Measurements from ENCODE around the gene CPSF3.
"Not testable (repeated sequence)": the region's sequence is repeated elsewhere in the genome, so short reads cannot be mapped to it uniquely, and the experiment has no call there.

CPSF3 gene

DNA sequence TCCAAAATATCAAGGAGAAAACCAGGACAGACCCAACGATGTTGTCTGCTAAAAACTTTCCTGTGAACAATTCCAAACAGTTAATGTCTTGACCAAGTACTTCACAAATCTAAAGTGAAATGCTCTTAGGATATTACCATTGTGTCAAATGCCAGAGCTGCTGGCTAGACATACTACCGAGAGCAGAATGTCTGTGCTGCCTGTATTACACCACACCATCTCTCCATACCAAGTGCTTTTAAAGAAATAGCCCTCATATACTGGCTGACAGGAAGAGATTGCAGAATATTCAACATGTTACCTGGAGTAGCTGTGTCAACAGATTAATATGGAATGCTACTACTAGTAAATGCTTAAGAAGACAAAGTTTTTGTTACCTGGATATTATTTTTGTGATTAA is 69.5 kb downstream of the CPSF3 start:
- in situ Hi-C loops (cut with MboI; ENCODE audit: low sequenced_read_pairs, unreplicated experiment) = no loop called here
- TF ChIP-seq, protein P1, sequence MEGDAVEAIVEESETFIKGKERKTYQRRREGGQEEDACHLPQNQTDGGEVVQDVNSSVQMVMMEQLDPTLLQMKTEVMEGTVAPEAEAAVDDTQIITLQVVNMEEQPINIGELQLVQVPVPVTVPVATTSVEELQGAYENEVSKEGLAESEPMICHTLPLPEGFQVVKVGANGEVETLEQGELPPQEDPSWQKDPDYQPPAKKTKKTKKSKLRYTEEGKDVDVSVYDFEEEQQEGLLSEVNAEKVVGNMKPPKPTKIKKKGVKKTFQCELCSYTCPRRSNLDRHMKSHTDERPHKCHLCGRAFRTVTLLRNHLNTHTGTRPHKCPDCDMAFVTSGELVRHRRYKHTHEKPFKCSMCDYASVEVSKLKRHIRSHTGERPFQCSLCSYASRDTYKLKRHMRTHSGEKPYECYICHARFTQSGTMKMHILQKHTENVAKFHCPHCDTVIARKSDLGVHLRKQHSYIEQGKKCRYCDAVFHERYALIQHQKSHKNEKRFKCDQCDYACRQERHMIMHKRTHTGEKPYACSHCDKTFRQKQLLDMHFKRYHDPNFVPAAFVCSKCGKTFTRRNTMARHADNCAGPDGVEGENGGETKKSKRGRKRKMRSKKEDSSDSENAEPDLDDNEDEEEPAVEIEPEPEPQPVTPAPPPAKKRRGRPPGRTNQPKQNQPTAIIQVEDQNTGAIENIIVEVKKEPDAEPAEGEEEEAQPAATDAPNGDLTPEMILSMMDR (IDR thresholded peaks at IDR 0.05; ENCODE audit: borderline replicate concordance, control extremely low read depth, extremely low read depth, insufficient read depth, missing control alignments) = no peak
- DNase-seq (ENCODE audit: low spot score) = no peak

DNA sequence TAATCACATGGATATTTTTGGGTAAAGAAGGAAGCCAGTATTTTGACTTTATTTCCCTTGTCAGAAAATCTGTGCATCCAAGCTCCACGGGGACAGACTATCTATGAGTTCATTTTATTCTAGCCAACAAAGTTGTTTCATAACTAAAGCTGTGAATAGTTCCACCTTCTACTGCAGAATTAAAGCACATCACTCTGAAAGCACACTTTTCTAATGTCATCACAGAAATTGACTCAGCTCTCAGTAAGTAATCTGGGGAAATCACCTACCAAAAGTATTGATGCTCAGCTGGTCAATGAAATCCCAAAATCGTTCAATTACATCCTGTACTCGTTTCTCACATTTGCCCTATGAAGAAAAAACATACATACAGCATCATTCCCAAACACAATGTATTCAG is 70.0 kb downstream of the CPSF3 start:
- no peak for DNase-seq (ENCODE audit: low spot score)
- TF ChIP-seq, protein P1 (IDR thresholded peaks at IDR 0.05; ENCODE audit: borderline replicate concordance, control extremely low read depth, extremely low read depth, insufficient read depth, missing control alignments) = no peak
- in situ Hi-C loops (cut with MboI; ENCODE audit: low sequenced_read_pairs, unreplicated experiment) = no loop called here

DNA sequence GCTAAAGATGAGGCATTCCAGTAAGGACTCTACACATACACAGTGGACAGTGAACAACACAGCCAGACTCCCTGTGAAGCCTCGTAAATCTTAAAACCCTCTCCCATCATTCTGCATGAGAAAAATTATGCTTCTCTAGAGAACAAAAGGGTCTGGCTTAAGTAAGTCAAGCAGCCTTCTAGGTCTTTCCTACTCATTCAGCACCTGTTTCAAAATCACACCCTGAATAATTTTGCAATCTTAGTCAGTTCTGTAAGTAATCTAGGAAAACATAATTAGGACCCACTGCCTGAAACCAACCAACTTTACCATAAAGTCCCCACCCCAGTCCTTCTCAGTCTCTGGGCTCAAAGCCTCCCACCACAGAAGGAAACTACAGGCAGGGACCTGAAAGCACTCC is 70.6 kb downstream of the CPSF3 start:
- in situ Hi-C loops (cut with MboI; ENCODE audit: low sequenced_read_pairs, unreplicated experiment) = no loop called here
- no peak for DNase-seq (ENCODE audit: low spot score)
- TF ChIP-seq, protein P1 (IDR thresholded peaks at IDR 0.05; ENCODE audit: borderline replicate concordance, control extremely low read depth, extremely low read depth, insufficient read depth, missing control alignments) = no peak

DNA sequence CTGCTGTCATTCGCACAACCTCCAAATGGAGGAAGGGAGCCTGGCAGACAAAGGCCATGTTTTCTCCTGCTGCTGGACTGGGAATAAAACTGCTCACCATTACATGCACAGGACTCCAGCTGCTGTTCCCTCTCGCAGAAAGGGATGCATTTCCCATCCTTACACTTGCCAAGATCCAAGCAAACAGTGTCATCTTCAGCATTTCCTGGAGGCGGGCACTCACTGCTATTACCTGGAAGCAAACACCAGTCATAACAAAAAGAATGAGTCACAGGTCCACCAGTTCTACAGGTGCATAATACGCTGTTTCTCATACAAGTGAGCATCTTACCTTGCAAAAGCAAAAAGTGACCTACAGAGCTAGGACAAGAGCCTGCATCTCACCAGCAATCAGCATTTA is 73.6 kb downstream of the CPSF3 start:
- no peak for DNase-seq (ENCODE audit: low spot score)
- TF ChIP-seq, protein P1 (IDR thresholded peaks at IDR 0.05; ENCODE audit: borderline replicate concordance, control extremely low read depth, extremely low read depth, insufficient read depth, missing control alignments) = no peak
- in situ Hi-C loops (cut with MboI; ENCODE audit: low sequenced_read_pairs, unreplicated experiment) = no loop called here

DNA sequence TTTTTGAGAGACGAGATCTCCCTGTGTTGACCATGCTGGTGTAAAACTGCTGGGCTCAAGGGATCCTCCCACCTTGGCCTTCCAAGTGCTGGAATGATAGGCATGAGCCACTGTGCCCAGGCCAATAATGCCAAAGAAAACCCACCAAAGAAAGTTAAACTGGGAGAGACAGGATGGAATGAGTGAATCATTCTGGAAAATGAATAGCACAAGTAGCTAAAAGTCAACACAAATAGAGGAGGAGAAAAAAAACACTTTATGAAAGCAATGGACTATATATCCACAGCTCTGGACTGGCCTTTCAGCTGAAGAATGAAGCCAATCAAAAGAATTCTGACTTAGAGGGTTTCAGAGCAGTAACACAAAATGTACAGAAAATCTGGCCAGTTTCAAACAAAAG is 74.8 kb downstream of the CPSF3 start:
- TF ChIP-seq, protein P1 (IDR thresholded peaks at IDR 0.05; ENCODE audit: borderline replicate concordance, control extremely low read depth, extremely low read depth, insufficient read depth, missing control alignments) = no peak
- no peak for DNase-seq (ENCODE audit: low spot score)
- in situ Hi-C loops (cut with MboI; ENCODE audit: low sequenced_read_pairs, unreplicated experiment) = no loop called here

DNA sequence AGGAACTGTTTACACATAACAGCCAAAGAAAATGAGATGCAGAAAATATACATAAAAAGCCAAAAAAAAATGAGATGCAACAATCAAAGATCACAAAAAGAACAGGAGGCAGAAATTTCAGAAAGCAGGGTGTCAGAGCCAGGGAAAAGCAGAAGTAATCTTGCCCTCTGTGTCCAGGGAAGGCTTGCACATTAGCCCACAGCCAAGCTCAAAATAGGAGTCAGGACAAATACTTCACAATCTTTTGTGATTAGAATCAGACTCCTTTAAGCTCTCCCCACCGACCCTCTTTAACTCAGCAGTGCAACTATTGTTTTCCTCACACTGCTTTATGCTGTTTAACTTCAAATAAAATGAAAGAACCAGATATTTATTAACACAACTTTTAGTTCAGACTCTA is 85.5 kb downstream of the CPSF3 start:
- in situ Hi-C loops (cut with MboI; ENCODE audit: low sequenced_read_pairs, unreplicated experiment) = no loop called here
- TF ChIP-seq, protein P1 (IDR thresholded peaks at IDR 0.05; ENCODE audit: borderline replicate concordance, control extremely low read depth, extremely low read depth, insufficient read depth, missing control alignments) = no peak

DNA sequence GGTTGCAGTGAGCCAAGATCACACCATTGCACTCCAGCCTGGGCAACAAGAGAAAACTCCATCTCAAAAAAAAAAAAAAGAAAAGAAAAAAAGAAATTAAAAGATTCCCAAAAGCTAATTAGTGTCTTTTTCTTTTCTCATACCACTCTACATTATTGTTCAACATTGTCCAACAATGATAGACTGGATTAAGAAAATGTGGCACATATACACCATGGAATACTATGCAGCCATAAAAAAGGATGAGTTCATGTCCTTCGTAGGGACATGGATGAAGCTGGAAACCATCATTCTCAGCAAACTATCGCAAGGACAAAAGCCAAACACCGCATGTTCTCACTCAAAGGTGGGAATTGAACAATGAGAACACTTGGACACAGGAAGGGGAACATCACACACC is 90.5 kb downstream of the CPSF3 start:
- in situ Hi-C loops (cut with MboI; ENCODE audit: low sequenced_read_pairs, unreplicated experiment); DNase-seq (ENCODE audit: low spot score): not testable (repeated sequence)

More for the DNA sequence above, 85.5 kb downstream of the CPSF3 start:
- DNase-seq (ENCODE audit: low spot score) = no peak

All from GM13976 (cell line).